ENCODE data around the gene TMEM219.

DNA sequence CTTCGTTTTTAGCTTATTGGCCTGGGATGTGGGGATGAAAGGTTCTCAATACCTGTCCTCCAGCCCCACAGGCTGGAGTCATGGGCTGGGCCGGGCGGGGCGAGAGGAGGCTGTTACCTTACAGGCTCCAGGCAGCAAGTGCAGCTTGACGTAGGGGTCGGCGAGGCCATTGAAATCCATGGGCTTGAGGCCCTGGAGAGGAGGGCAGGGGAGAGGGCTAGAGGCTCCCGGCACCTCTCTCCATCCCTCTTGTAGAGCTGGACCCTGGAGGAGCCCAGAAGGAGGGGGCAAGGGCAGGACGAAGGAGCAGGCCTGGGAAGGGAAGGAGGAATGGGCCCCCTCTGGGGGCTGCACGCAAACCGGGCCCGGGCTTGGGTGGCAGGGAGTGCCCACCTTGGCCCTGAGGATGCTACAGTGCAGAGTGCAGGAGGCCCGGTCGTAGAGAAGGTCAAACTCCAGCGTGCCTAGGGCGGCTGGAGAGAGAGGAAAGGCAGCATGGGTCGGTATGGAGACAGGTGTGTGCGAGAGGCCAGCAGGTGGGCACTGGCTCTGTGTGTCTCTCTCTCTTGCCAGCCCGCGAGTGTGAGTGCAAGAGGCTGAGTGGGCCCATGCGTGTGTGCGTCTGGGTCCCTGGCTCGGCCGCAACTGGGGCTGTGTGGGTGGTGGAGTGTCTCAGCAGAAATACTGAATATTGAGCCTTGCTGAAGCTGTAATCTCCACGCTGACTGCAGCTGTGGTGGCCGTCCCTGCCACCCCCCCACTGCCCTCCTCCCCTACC, 47.4 kb downstream of the TMEM219 start:
- TF ChIP-seq RELA (CRISPR knock-in tag; IDR thresholded peaks at IDR 0.05; ENCODE audit: borderline replicate concordance) (no peak), CREB1 (CRISPR knock-in tag; IDR thresholded peaks at IDR 0.05) (no peak), TEAD1 (CRISPR knock-in tag; IDR thresholded peaks at IDR 0.05) (no peak), ETV6 (CRISPR knock-in tag; IDR thresholded peaks at IDR 0.05) (no peak), ZNF416 (CRISPR knock-in tag; IDR thresholded peaks at IDR 0.05) (no peak), JUN (CRISPR knock-in tag; IDR thresholded peaks at IDR 0.05) (no peak), NR1H2 (CRISPR knock-in tag; IDR thresholded peaks at IDR 0.05) (no peak), SMAD3 (CRISPR knock-in tag; IDR thresholded peaks at IDR 0.05; ENCODE audit: borderline replicate concordance) (no peak)
- TF ChIP-seq, protein P1, sequence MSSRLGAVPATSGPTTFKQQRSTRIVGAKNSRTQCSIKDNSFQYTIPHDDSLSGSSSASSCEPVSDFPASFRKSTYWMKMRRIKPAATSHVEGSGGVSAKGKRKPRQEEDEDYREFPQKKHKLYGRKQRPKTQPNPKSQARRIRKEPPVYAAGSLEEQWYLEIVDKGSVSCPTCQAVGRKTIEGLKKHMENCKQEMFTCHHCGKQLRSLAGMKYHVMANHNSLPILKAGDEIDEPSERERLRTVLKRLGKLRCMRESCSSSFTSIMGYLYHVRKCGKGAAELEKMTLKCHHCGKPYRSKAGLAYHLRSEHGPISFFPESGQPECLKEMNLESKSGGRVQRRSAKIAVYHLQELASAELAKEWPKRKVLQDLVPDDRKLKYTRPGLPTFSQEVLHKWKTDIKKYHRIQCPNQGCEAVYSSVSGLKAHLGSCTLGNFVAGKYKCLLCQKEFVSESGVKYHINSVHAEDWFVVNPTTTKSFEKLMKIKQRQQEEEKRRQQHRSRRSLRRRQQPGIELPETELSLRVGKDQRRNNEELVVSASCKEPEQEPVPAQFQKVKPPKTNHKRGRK (CRISPR knock-in tag; IDR thresholded peaks at IDR 0.05; ENCODE audit: borderline replicate concordance), result no peak
- TF ChIP-seq, protein P2, sequence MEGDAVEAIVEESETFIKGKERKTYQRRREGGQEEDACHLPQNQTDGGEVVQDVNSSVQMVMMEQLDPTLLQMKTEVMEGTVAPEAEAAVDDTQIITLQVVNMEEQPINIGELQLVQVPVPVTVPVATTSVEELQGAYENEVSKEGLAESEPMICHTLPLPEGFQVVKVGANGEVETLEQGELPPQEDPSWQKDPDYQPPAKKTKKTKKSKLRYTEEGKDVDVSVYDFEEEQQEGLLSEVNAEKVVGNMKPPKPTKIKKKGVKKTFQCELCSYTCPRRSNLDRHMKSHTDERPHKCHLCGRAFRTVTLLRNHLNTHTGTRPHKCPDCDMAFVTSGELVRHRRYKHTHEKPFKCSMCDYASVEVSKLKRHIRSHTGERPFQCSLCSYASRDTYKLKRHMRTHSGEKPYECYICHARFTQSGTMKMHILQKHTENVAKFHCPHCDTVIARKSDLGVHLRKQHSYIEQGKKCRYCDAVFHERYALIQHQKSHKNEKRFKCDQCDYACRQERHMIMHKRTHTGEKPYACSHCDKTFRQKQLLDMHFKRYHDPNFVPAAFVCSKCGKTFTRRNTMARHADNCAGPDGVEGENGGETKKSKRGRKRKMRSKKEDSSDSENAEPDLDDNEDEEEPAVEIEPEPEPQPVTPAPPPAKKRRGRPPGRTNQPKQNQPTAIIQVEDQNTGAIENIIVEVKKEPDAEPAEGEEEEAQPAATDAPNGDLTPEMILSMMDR (IDR thresholded peaks at IDR 0.05), result no peak
- TF ChIP-seq, protein P3, sequence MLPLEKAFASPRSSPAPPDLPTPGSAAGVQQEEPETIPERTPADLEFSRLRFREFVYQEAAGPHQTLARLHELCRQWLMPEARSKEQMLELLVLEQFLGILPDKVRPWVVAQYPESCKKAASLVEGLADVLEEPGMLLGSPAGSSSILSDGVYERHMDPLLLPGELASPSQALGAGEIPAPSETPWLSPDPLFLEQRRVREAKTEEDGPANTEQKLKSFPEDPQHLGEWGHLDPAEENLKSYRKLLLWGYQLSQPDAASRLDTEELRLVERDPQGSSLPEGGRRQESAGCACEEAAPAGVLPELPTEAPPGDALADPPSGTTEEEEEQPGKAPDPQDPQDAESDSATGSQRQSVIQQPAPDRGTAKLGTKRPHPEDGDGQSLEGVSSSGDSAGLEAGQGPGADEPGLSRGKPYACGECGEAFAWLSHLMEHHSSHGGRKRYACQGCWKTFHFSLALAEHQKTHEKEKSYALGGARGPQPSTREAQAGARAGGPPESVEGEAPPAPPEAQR (CRISPR knock-in tag; IDR thresholded peaks at IDR 0.05), result no peak
- TF ChIP-seq, protein P4, sequence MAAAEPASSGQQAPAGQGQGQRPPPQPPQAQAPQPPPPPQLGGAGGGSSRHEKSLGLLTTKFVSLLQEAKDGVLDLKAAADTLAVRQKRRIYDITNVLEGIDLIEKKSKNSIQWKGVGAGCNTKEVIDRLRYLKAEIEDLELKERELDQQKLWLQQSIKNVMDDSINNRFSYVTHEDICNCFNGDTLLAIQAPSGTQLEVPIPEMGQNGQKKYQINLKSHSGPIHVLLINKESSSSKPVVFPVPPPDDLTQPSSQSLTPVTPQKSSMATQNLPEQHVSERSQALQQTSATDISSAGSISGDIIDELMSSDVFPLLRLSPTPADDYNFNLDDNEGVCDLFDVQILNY (CRISPR knock-in tag; IDR thresholded peaks at IDR 0.05), result no peak
- TF ChIP-seq, protein P5, sequence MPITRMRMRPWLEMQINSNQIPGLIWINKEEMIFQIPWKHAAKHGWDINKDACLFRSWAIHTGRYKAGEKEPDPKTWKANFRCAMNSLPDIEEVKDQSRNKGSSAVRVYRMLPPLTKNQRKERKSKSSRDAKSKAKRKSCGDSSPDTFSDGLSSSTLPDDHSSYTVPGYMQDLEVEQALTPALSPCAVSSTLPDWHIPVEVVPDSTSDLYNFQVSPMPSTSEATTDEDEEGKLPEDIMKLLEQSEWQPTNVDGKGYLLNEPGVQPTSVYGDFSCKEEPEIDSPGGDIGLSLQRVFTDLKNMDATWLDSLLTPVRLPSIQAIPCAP (CRISPR knock-in tag; IDR thresholded peaks at IDR 0.05), result no peak
- TF ChIP-seq, protein P6, sequence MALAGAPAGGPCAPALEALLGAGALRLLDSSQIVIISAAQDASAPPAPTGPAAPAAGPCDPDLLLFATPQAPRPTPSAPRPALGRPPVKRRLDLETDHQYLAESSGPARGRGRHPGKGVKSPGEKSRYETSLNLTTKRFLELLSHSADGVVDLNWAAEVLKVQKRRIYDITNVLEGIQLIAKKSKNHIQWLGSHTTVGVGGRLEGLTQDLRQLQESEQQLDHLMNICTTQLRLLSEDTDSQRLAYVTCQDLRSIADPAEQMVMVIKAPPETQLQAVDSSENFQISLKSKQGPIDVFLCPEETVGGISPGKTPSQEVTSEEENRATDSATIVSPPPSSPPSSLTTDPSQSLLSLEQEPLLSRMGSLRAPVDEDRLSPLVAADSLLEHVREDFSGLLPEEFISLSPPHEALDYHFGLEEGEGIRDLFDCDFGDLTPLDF (CRISPR knock-in tag; IDR thresholded peaks at IDR 0.05), result no peak
